Testis (tissue), 3 donors: ENCODE measurements around the gene GRM7. TPM values are rescaled to one million over a fixed set of nuclear protein-coding genes. Genes with fewer than 3 reads are reported as not detected.

Experiments used
- DNase-seq: peaks from one replicate; pipeline ENCODE4 v3.0.0-alpha.2; 2019
- H3K27ac ChIP-seq, 2 donors: fragments of 200-600 bp; sonication (generic); one replicate each; pipeline ENCODE4 v1.5.1; 2019
- H3K27me3 ChIP-seq: fragments of 200-600 bp; sonication (generic); one replicate; pipeline ENCODE4 v1.5.1; 2019
- H3K36me3 ChIP-seq: fragments of 200-600 bp; sonication (generic); one replicate; pipeline ENCODE4 v1.5.1; 2017; ENCODE audit warnings: low read depth; ENCODE audit errors: missing control alignments
- H3K4me1 ChIP-seq: fragments of 200-600 bp; sonication (generic); one replicate; pipeline ENCODE4 v1.5.1; 2019
- H3K4me3 ChIP-seq, 2 donors: fragments of 200-600 bp; sonication (generic); one replicate each; pipeline ENCODE4 v1.5.1; 2017 to 2019
- H3K9me3 ChIP-seq: fragments of 200-600 bp; sonication (generic); one replicate; pipeline ENCODE4 v1.5.1; 2017
- POLR2A ChIP-seq: fragments of 450-650 bp; IDR thresholded peaks from one replicate; pipeline ENCODE4 v1.6.1; 2017; ENCODE audit warnings: antibody characterized with exemption, mild to moderate bottlenecking, moderate library complexity
- WGBS, 2 donors: methylation state at CpG; one replicate each; pipeline ENCODE4 v1.1.5; 2018; 5-methylcytosine and 5-hydroxymethylcytosine counted together
- intact Hi-C: fragments of 100-400 bp; cut with DNase I; formaldehyde crosslinking; loops from one replicate; pipeline ENCODE4 v1.15.1; 2023; ENCODE audit warnings: low total_unique reads
- polyA plus RNA-seq: library from polyadenylated mRNA; stranded (reverse); fragments of 350-450 nt; fragmentation: Illumina TruSeq; extraction: RNeasy Lipid Tissue Mini Kit (QIAGEN cat#74804); gene quantifications from one replicate; pipeline ENCODE4 v1.2.3, GENCODE V29; 2014; ENCODE audit warnings: low read depth, low replicate concordance; ENCODE audit not compliant: insufficient read depth
- total RNA-seq, 2 donors: library from RNA; depleted of rRNA; stranded (reverse); fragments of >200 nt; gene quantifications; one replicate each; pipeline ENCODE4 v1.2.3, GENCODE V29; 2016
- TF ChIP-seq, protein P1 (sequence below), 3 experiments: fragments of 450-650 bp in 2 of 3; fragments of 200-600 bp in 1 of 3; sonication (generic) in 1 of 3; IDR thresholded peaks; one replicate each; pipeline ENCODE4 v1.5.1; 2016 to 2019; ENCODE audit warnings: antibody characterized with exemption in 3 of 3, mild to moderate bottlenecking in 2 of 3, moderate library complexity in 1 of 3

GRM7 gene
- total and polyA plus RNA-seq, 3 donors from 2014 or later, result 2.0 to 3.2 (median 2.7) TPM

DNA sequence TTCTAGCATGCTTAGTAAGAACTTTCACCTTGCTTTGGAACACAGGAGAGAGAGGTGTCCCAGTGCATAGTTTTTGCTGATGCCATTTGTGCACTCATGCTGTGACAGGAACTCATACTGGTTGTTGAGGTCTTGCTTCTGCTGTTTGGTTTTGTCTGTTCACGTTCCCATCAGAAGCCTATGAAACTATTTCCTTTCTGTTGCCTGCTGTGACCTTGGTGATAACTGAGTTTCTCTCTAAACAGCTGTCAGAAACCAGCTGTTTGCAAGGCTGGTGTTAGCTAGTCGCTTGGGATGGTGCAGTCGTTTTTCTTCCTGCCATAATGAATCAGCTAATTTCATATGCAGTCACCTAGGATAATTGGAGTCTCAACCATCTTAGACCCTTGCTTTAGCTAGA is 724.1 kb downstream of the GRM7 start:
- Histone ChIP-seq H3K9me3 (no peaks in the 10 kb centered on the region), H3K36me3 (no peaks in the 10 kb centered on the region), H3K27me3 (no peaks in the 10 kb centered on the region), H3K4me3 (no peak overlapping the region), H3K4me1 (no peaks in the 10 kb centered on the region), H3K27ac (no peak overlapping the region)
- DNase-seq, result no peak
- intact Hi-C loops, result no loop called here
- 13 to 18% methylated on average over 3 of the region's 3 CpGs for WGBS, 2 donors
- TF ChIP-seq POLR2A, result no peak
- TF ChIP-seq, protein P1, sequence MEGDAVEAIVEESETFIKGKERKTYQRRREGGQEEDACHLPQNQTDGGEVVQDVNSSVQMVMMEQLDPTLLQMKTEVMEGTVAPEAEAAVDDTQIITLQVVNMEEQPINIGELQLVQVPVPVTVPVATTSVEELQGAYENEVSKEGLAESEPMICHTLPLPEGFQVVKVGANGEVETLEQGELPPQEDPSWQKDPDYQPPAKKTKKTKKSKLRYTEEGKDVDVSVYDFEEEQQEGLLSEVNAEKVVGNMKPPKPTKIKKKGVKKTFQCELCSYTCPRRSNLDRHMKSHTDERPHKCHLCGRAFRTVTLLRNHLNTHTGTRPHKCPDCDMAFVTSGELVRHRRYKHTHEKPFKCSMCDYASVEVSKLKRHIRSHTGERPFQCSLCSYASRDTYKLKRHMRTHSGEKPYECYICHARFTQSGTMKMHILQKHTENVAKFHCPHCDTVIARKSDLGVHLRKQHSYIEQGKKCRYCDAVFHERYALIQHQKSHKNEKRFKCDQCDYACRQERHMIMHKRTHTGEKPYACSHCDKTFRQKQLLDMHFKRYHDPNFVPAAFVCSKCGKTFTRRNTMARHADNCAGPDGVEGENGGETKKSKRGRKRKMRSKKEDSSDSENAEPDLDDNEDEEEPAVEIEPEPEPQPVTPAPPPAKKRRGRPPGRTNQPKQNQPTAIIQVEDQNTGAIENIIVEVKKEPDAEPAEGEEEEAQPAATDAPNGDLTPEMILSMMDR (IDR thresholded peaks at IDR 0.05), result no peak

DNA sequence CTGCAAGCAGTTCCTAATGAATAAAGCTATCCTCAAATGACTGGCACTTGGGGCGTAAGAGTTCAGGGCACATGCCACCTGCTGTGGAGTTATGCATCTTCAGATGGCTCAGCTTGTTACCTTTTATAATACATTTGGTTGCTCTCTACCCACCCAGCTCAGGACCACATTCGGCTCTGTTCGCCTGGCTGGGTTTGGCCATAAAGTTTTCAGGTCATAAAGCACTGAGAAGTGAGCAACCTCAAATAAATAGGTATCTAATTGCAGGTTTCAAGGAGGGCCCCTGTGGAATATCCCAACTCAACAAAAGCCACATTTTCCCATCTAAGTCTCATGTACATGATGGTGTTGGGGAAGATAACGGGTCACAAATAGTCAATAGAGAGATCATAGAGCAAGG is 727.3 kb downstream of the GRM7 start:
- Histone ChIP-seq H3K9me3 (no peaks in the 10 kb centered on the region), H3K4me3 (no peak overlapping the region), H3K27me3 (no peaks in the 10 kb centered on the region), H3K4me1 (no peaks in the 10 kb centered on the region), H3K27ac (no peak overlapping the region), H3K36me3 (no peaks in the 10 kb centered on the region)
- TF ChIP-seq, protein P1 (IDR thresholded peaks at IDR 0.05), result no peak
- no peak for TF ChIP-seq POLR2A
- intact Hi-C loops, result no loop called here
- no peak for DNase-seq
- 80 to 95% methylated on average over 4 of the region's 4 CpGs for WGBS, 2 donors

DNA sequence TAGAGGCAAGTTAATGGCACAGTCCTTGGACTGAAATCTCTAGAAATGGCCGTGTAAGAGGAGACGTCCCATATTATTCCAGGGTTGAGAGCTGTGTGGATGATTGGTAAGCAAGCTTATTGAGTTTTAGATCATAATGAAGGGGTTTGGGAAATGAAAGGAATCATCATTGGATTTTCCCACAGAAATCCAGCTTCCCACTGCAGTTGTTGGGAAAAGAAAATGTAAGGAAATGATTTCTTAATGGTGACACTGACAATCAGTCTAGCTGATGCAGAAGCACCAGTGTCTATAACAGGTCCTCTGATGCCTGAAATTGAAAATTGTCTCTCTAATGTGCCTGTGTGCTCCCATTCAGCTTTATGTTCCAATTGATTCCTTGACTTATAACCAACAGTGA is 728.6 kb downstream of the GRM7 start:
- intact Hi-C loops, result no loop called here
- WGBS, 2 donors, result 91 to 92% methylated on average over 2 of the region's 2 CpGs
- DNase-seq, result no peak
- H3K4me1 ChIP-seq, result no peaks in the 10 kb centered on the region
- no peaks in the 10 kb centered on the region for H3K9me3 ChIP-seq
- H3K27me3 ChIP-seq, result no peaks in the 10 kb centered on the region
- no peaks in the 10 kb centered on the region for H3K36me3 ChIP-seq
- no peak overlapping the region for H3K4me3 ChIP-seq
- no peak overlapping the region for H3K27ac ChIP-seq
- TF ChIP-seq, protein P1 (IDR thresholded peaks at IDR 0.05), result no peak
- no peak for TF ChIP-seq POLR2A

DNA sequence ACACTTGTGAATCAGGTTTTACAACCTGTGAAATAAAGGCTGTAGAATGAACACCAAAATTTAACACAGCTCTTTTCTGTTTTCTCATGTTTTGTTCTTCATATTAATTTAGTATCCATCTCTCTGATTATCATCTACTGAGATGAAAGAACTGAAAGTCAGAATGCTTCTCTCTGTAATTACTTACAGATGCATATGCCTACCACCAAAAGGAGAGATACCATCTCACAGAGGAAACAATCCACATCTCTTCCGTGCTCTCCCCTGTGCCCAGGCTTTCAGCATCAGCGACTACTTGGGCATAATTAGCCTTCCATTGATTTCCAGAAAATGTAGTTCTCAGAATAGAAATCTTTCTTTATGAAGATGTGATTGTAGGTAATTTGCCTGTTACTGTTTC is 741.4 kb downstream of the GRM7 start:
- H3K4me3 ChIP-seq, result no peak overlapping the region
- no peaks in the 10 kb centered on the region for H3K36me3 ChIP-seq
- TF ChIP-seq, protein P1 (IDR thresholded peaks at IDR 0.05), result no peak
- TF ChIP-seq POLR2A, result no peak
- no peaks in the 10 kb centered on the region for H3K9me3 ChIP-seq
- no peak overlapping the region for H3K27ac ChIP-seq
- WGBS, 2 donors, result 95 to 98% methylated on average over 2 of the region's 2 CpGs
- H3K27me3 ChIP-seq, result no peaks in the 10 kb centered on the region
- DNase-seq, result no peak
- intact Hi-C loops, result no loop called here
- H3K4me1 ChIP-seq, result no peaks in the 10 kb centered on the region

DNA sequence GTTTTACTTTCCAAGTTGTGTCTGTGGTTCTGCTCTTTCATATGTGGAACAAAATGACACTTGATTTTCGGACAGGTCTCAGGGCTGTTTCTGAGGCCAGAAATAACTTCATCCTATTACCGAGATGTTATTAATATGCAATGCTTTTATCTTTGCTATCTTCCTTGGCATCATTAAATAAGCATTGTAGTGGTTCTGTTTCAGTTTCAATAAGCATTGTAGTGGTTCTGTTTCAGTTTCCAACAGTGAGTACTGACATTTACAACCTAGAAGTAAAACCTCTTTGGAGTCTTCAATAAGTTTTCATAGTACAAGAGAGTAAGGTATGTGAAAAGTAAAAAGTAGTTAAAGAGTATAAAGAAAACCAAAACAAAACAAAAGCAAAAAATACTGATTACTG is 746.2 kb downstream of the GRM7 start:
- Histone ChIP-seq H3K27ac (no peak overlapping the region), H3K4me1 (no peaks in the 10 kb centered on the region), H3K9me3 (no peaks in the 10 kb centered on the region), H3K4me3 (no peak overlapping the region), H3K36me3 (no peaks in the 10 kb centered on the region), H3K27me3 (no peaks in the 10 kb centered on the region)
- no peak for DNase-seq
- WGBS, 2 donors, result 75 to 82% methylated on average over 2 of the region's 2 CpGs
- TF ChIP-seq POLR2A, result no peak
- TF ChIP-seq, protein P1 (IDR thresholded peaks at IDR 0.05), result no peak
- intact Hi-C loops, result no loop called here
